Right cardiac atrium (tissue), 5 donors: ENCODE results near the gene KANK3. TPM values are rescaled to one million over a fixed set of nuclear protein-coding genes. Genes with fewer than 3 reads are reported as not detected.

ENCODE experiments used
- ATAC-seq, 2 donors: fragments of 200-7000 bp; cut with Tn5 transposase; one replicate each; pipeline versions ENCODE4 v1.8.0 to v1.9.1; 2020; ENCODE audit warnings: moderate library complexity in 2 of 2, mild to moderate bottlenecking in 1 of 2
- DNase-seq, 3 donors: peaks; one replicate each; pipeline ENCODE4 v3.0.0-alpha.2; 2020
- H3K27ac ChIP-seq: one replicate; pipeline ENCODE4 v1.5.1; 2013; ENCODE audit warnings: mild to moderate bottlenecking, low read length, control low read depth, moderate library complexity
- H3K27me3 ChIP-seq: one replicate; pipeline ENCODE4 v1.6.1; 2013; ENCODE audit not compliant: control insufficient read depth, insufficient read depth
- H3K4me1 ChIP-seq: one replicate; pipeline ENCODE4 v1.6.1; 2013; ENCODE audit warnings: low read length; ENCODE audit not compliant: control insufficient read depth, insufficient read depth
- H3K4me3 ChIP-seq: one replicate; pipeline ENCODE4 v1.5.1; 2013; ENCODE audit warnings: low read length, control low read depth
- H3K9me3 ChIP-seq: one replicate; pipeline ENCODE4 v1.6.1; 2013; ENCODE audit warnings: low read length; ENCODE audit not compliant: control insufficient read depth
- WGBS: extraction: QIAGEN DNeasy Blood & Tissue Kit; methylation state at CpG from one replicate; pipeline ENCODE4 v1.1.7; 2013; 5-methylcytosine and 5-hydroxymethylcytosine counted together
- intact Hi-C, 4 donors: fragments of 100-400 bp; cut with DNase I; formaldehyde crosslinking; loops; one replicate each; pipeline versions ENCODE4 v1.11.0 to v1.14.0; 2022 to 2023
- polyA plus RNA-seq: library from polyadenylated mRNA; stranded (reverse); fragments of 200-250 nt; gene quantifications from one replicate; pipeline ENCODE4 v1.2.3, GENCODE V29; 2013
- total RNA-seq, 4 donors: library from RNA; stranded (reverse); fragmentation: NEBNext Ultra II Directional; extraction: Animal tissue kit (Norgen Biotek cat#: 25700); gene quantifications; one replicate each; pipeline ENCODE4 v1.2.1, GENCODE V29; 2021
- donor health status: healthy with polysubstance abuse.
- donor health status: DM: no; HTN: yes; CAD: no.
- donor health status: DM: no; HTN: no; CAD: no.
- donor health status: DM: no; HTN: yes; CAD: no; lungs with severe emphysema.
- donor health status: DM: yes; HTN: yes; CAD: no.

KANK3 gene
- total and polyA plus RNA-seq, 5 donors, result 10.1 to 14.0 (median 13.1) TPM

DNA sequence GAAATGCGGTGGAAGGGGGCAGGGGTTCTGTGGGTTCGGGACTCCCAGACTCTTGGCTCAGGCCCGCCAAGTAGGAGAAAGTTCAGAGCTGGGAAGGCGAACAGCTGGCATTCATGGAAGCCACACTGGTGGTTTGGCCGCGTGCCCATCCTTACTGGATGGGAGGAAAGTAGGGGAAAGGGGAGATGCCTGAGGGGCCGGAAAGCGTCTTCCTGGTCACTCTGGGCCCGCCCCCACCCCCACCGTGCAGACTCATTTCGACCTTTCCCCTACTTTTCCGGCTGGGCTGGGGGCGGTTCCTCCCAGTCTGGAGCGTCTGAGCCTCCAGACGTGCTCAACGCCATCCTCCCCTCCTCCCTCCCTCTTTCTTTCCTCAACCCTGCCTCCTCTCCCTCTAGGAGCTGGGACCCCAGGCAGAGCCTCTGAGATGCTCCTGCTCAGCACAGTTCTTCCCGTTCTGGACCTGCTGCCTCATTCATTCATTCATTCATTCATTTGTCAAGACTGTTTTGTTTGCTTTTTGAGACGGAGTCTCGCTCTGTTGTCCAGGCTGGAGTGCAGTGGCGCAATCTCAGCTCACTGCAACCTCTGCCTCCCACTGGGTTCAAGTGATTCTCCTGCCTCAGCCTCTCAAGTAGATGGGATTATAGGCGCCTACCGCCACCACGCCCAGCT lies 24.4 kb upstream of the KANK3 start:
- Histone ChIP-seq H3K27ac (peak overlapping the region; percentile 77), H3K4me3 (no peak overlapping the region), H3K4me1 (peaks cover 19% of the 10 kb centered on the region), H3K9me3 (no peaks in the 10 kb centered on the region), H3K27me3 (no peaks in the 10 kb centered on the region)
- ATAC-seq (peak; percentile 69 to 71), DNase-seq (peak; percentile 95 to 96 (median 96))
- intact Hi-C loops, result no loop called here
- 20% methylated on average over 23 of the region's 23 CpGs for WGBS

GRCh38 chr19:8366961-8367326 lies 23.9 kb upstream of the KANK3 start:
- 41% methylated on average over 13 of the region's 13 CpGs for WGBS
- Histone ChIP-seq H3K27me3 (no peaks in the 10 kb centered on the region), H3K4me1 (peaks cover 23% of the 10 kb centered on the region), H3K9me3 (no peaks in the 10 kb centered on the region), H3K27ac (peak overlapping the region; percentile 76), H3K4me3 (no peak overlapping the region)
- peak in 1 of 2 donors; percentile 5 for ATAC-seq
- intact Hi-C loops, result no loop called here
- peak in 1 of 3 donors; percentile 74 for DNase-seq

DNA sequence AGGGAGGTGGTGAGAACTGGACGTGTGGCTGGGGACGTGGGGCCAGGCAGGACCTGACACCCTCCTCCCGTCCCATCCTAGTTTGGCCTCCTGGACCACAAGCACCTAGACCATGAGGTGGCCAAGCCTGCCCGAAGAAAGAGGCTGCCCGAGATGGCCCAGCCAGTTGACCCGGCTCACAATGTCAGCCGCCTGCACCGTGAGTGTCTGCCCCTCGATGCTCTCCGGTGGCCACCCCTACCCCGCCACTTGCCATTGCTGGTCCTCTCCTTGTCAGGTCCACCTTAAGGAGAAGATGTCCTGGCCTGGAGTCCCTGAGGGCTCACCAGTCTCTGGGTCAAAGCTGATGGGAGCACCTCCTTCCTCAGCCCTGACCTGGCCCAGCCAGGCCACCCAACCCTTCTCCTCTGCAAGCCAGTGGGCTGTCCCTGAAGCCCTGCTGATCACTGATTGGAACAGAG lies 23.1 kb upstream of the KANK3 start:
- H3K27me3 ChIP-seq, result no peaks in the 10 kb centered on the region
- no peak overlapping the region for H3K4me3 ChIP-seq
- H3K27ac ChIP-seq, result peak overlapping the region; percentile 10
- ATAC-seq (no peak), DNase-seq (peak in 2 of 3 donors; percentile 35 to 61)
- intact Hi-C loops, result no loop called here
- 92% methylated on average over 11 of the region's 11 CpGs for WGBS
- H3K9me3 ChIP-seq, result no peaks in the 10 kb centered on the region
- H3K4me1 ChIP-seq, result peaks cover 23% of the 10 kb centered on the region

- intact Hi-C loops, result loop anchor here in 1 of 4 donors (5.0 kb wide), 1 partner anchor 33 kb away; no protein-coding TSS in a partner anchor
- Histone ChIP-seq H3K9me3 (no peaks in the 10 kb centered on the region), H3K4me3 (peak within 1 kb of the TSS; percentile 80), H3K27ac (peak within 1 kb of the TSS; percentile 99), H3K4me1 (peaks cover 18% of the 10 kb centered on the region), H3K27me3 (no peaks in the 10 kb centered on the region)
- under 1% methylated on average over 81 of the region's 81 CpGs for WGBS
- DNase-seq, result peak; percentile 90 to 93 (median 91)
- peak; percentile 70 to 79 for ATAC-seq
These were observed 21.0 kb upstream of the KANK3 start, which contains the start of gene ANGPTL4 for GRCh38 chr19:8363803-8364771. ANGPTL4 (plus strand) TSS chr19:8364155; CDS start chr19:8364322, 167 bp downstream.

DNA sequence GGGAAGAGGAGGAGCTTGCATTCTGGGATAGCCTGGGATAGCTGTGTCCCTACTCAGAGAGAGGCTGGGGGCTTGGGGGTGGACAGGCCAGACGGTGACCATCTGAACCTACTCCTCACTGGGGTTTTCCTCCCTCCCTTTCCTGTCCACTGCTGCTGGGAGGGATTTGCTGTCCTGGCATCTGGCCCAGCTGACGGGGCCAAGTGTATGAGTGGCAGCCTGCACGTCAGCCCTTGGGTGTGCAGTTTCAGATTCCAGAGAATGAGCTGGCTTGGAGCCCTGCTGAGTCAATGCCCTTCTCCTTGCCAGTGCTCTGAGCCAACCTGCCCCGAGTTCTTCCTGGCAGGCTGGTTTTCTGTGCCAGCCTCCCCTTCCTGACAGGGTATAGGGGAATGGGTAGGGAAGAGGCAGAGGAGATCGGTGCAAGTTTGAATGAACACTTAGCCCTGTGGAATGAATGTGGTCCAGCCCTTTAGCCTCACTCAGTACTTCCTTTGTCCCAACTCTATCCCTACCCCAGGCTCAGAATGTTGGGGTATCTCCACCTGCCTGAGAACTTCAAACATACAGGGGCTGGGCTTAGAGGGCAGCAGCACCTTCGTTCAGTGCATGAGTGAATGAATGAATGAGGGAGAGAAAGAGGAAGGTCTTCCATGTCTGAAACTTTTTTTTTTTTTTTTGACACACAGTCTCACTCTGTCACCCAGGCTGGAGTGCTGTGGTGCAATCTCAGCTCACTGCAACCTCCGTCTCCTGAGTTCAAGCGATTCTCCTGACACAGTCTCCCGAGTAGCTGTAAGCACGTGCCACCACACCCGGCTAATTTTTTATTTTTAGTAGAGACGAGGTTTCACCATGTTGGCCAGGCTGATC lies 19.1 kb upstream of the KANK3 start:
- 33% methylated on average over 12 of the region's 12 CpGs for WGBS
- ATAC-seq, result peak; percentile 79 to 87
- no peak overlapping the region for H3K4me3 ChIP-seq

DNA sequence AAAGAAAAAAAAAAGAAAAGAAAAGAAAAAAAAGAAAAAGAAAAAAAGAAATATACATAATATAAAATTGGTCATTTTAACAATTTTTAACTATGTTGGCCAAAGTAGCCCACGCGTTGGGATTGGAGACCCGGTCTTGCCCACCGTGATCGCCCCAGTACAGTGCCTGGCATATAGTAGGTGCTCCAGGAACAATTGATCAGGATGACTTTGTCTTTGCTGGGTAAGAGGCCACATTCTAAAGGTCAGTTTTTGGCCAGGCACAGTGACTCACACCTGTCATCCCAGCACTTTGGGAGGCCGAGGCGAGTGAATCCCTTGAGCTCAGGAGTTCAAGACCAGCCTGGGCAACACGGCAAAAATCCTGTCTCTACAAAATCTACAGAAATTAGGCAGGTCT lies 17.1 kb upstream of the KANK3 start:
- ATAC-seq, result no peak

More for the DNA sequence above, 19.1 kb upstream of the KANK3 start:
- Histone ChIP-seq H3K9me3 (no peaks in the 10 kb centered on the region), H3K27me3 (no peaks in the 10 kb centered on the region), H3K27ac (peak overlapping the region; percentile 97), H3K4me1 (peaks cover 12% of the 10 kb centered on the region)
- intact Hi-C loops, result loop anchor here in 1 of 4 donors (5.0 kb wide), 1 partner anchor 35 kb away; no protein-coding TSS in a partner anchor
- DNase-seq, result peak; percentile 97 to 98 (median 98)

GRCh38 chr19:8358948-8359347 lies 15.9 kb upstream of the KANK3 start:
- no peak for DNase-seq
- Histone ChIP-seq H3K27ac (no peak overlapping the region), H3K4me1 (peaks cover 12% of the 10 kb centered on the region), H3K9me3 (no peaks in the 10 kb centered on the region), H3K4me3 (no peak overlapping the region), H3K27me3 (no peaks in the 10 kb centered on the region)
- WGBS, result 88% methylated on average over 6 of the region's 6 CpGs
- intact Hi-C loops, result loop anchor here in 1 of 4 donors (5.0 kb wide), 1 partner anchor 33 kb away; the partner anchor contains the start of gene RAB11B
- ATAC-seq, result no peak

More for the DNA sequence above, 17.1 kb upstream of the KANK3 start:
- Histone ChIP-seq H3K9me3 (no peaks in the 10 kb centered on the region), H3K4me3 (no peak overlapping the region), H3K27ac (no peak overlapping the region), H3K27me3 (no peaks in the 10 kb centered on the region), H3K4me1 (peaks cover 9% of the 10 kb centered on the region)
- WGBS, result 87% methylated on average over 8 of the region's 8 CpGs
- no peak for DNase-seq
- intact Hi-C loops, result loop anchor here in 1 of 4 donors (5.0 kb wide), 1 partner anchor 37 kb away; no protein-coding TSS in a partner anchor

DNA sequence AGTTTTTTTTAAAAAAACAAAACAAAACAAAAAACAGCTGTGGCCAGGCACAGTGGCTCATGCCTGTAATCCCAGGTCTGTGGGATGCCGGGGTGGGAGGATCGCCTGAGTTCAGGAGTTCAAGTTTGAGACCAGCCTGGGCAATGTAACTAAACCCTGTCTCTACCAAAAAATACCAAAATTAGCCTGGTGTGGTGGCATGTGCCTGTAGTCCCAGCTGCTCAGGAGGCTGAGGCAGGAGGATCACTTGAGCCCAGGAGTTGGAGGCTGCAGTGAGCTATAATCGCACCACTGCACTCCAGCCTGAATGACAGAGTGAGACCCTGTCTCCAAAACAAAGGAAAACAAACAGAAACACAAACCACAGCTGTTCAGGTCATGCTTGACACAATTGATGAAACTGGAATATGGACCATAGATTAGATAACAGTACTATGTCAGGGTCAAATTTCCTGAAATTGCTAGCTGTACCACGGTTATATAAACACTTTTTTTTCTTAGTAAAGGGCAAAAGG lies 14.0 kb upstream of the KANK3 start:
- Histone ChIP-seq H3K27me3 (no peaks in the 10 kb centered on the region), H3K4me3 (no peak overlapping the region), H3K4me1 (peaks cover 7% of the 10 kb centered on the region), H3K9me3 (no peaks in the 10 kb centered on the region), H3K27ac (no peak overlapping the region)
- intact Hi-C loops, result loop anchor here in 1 of 4 donors (5.0 kb wide), 1 partner anchor 35 kb away; the partner anchor contains the start of gene RAB11B
- ATAC-seq (no peak), DNase-seq (no peak)
- WGBS, result 75% methylated on average over 4 of the region's 4 CpGs

DNA sequence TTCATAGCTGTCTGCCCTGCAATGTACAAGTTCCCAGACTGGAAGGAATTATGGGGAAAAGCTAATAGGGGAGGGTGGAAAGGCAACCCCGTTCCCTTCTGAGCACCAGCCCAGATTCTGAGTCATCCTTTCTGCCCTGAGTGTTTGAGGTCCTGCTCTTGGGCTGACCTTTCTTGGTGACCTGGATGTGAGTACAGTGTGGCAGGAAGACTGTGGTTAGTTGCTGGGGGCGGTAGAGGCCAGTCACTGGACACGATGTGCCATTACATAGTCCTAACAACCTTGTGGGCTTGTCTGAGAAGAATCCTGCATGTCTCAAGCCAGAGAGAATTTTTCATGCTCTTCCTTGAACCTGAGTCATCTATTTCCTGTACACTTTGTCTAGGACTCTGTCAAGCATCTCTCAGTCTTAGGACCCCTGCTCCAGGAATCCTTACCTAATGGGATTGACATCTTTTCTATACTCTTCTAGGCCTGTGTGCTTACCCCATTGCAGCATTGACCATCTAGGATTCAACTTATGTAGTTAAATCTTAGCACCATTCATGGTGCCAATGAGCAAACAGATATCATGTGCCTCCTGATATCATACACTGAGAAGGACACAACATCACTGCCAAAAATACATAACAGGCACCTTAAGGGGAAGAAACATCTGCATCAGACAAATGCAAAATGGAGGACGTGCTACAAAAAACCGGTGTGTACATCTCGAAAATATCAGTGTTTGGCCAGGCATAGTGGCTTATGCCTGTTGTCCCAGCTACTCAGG lies 12.8 kb upstream of the KANK3 start:
- Histone ChIP-seq H3K27me3 (no peaks in the 10 kb centered on the region), H3K27ac (no peak overlapping the region), H3K4me3 (no peak overlapping the region), H3K4me1 (peaks cover 7% of the 10 kb centered on the region), H3K9me3 (no peaks in the 10 kb centered on the region)
- intact Hi-C loops, result loop anchor here in 2 of 4 donors (2.0 to 5.0 kb wide), 2 partner anchors 36 to 43 kb away; partner anchors contain the start of gene RAB11B (in 1 of the 2)
- ATAC-seq, result peak; percentile 48 to 89
- DNase-seq, result peak in 1 of 3 donors; percentile 64
- 69% methylated on average over 6 of the region's 6 CpGs for WGBS
